Calu3 (cell line): ENCODE measurements around the gene C20orf173. TPM values are rescaled to one million over a fixed set of nuclear protein-coding genes. Genes with fewer than 3 reads are reported as not detected.

Experiments used
- BruUV-seq: library from RNA; stranded (reverse); fragments of 400-500 nt; replicated peaks from 2 replicates; lab custom pipeline; 2021; lab: Mats Ljungman, UMichigan
- CTCF ChIA-PET: fragments of 300-600 bp; sonication (Branson Sonifier 250); formaldehyde crosslinking; loops from one replicate; lab custom pipeline; 2022; ENCODE audit warnings: antibody characterized with exemption; lab: Charles Lee
- DNase-seq: peaks from one replicate; pipeline ENCODE4 v3.0.0; 2022
- H3K27ac Mint-ChIP-seq: one replicate; pipeline ENCODE4 v1.8.0; 2022; ENCODE audit warnings: mixed read lengths; ENCODE audit not compliant: unreplicated experiment
- H3K27me3 Mint-ChIP-seq: one replicate; pipeline ENCODE4 v1.8.0; 2022; ENCODE audit warnings: mixed read lengths; ENCODE audit not compliant: unreplicated experiment
- H3K36me3 Mint-ChIP-seq: one replicate; pipeline ENCODE4 v1.8.0; 2022; ENCODE audit warnings: mild to moderate bottlenecking, moderate library complexity, mixed read lengths; ENCODE audit not compliant: insufficient read depth, unreplicated experiment
- H3K4me1 Mint-ChIP-seq: one replicate; pipeline ENCODE4 v1.8.0; 2022; ENCODE audit warnings: mild to moderate bottlenecking, low read depth, mixed read lengths; ENCODE audit not compliant: unreplicated experiment
- H3K4me3 Mint-ChIP-seq: one replicate; pipeline ENCODE4 v1.8.0; 2022; ENCODE audit warnings: mild to moderate bottlenecking, low read depth, moderate library complexity, mixed read lengths; ENCODE audit not compliant: unreplicated experiment
- H3K9me3 Mint-ChIP-seq: one replicate; pipeline ENCODE4 v1.8.0; 2022; ENCODE audit warnings: low read depth, mixed read lengths; ENCODE audit not compliant: unreplicated experiment
- CTCF ChIP-seq: fragments of 200-600 bp; IDR thresholded peaks from one replicate; pipeline ENCODE4 v1.8.0; 2022; ENCODE audit warnings: antibody characterized with exemption; ENCODE audit not compliant: unreplicated experiment
- intact Hi-C: fragments of 100-400 bp; cut with micrococcal nuclease; formaldehyde crosslinking; loops from one replicate; pipeline ENCODE4 v1.10.0; 2022; ENCODE audit not compliant: unreplicated experiment
- total RNA-seq: library from RNA; stranded (reverse); gene quantifications from 2 replicates; pipeline ENCODE4 v1.2.3, GENCODE V29; 2022

The C20orf173 gene
- total RNA-seq, 1 experiment from 2014 or later, result not detected

- CTCF ChIA-PET, result interaction anchor here (0.6 kb wide), 1 partner anchor 180 kb away, joined by 4 read pairs; no protein-coding TSS in a partner anchor
- H3K36me3 Mint-ChIP-seq, result peaks cover 14% of the 10 kb centered on the region
- H3K27ac Mint-ChIP-seq, result no peak overlapping the region
- no TSS peak for BruUV-seq
- intact Hi-C loops, result no loop called here
- TF ChIP-seq CTCF, result no peak
- no peaks in the 10 kb centered on the region for H3K4me1 Mint-ChIP-seq
- H3K4me3 Mint-ChIP-seq, result no peak overlapping the region
- DNase-seq, result no peak
- H3K27me3 Mint-ChIP-seq, result no peaks in the 10 kb centered on the region
- H3K9me3 Mint-ChIP-seq, result no peaks in the 10 kb centered on the region
Observed at GRCh38 chr20:35496481-35496880, 33.0 kb downstream of the C20orf173 start.

- H3K36me3 Mint-ChIP-seq, result peaks cover 24% of the 10 kb centered on the region
- no TSS peak for BruUV-seq
- intact Hi-C loops, result no loop called here
- H3K9me3 Mint-ChIP-seq, result no peaks in the 10 kb centered on the region
- H3K4me1 Mint-ChIP-seq, result no peaks in the 10 kb centered on the region
- CTCF ChIA-PET, result interaction anchor here (1.2 kb wide), 1 partner anchor 12 kb away, joined by 3 read pairs; no protein-coding TSS in a partner anchor
- no peak overlapping the region for H3K4me3 Mint-ChIP-seq
- no peak for DNase-seq
- H3K27me3 Mint-ChIP-seq, result no peaks in the 10 kb centered on the region
- no peak overlapping the region for H3K27ac Mint-ChIP-seq
- no peak for TF ChIP-seq CTCF
Observed at GRCh38 chr20:35492352-35492751, 37.1 kb downstream of the C20orf173 start.

- intact Hi-C loops, result no loop called here
- peaks cover 29% of the 10 kb centered on the region for H3K36me3 Mint-ChIP-seq
- no peak for DNase-seq
- no peaks in the 10 kb centered on the region for H3K27me3 Mint-ChIP-seq
- H3K27ac Mint-ChIP-seq, result no peak overlapping the region
- no peaks in the 10 kb centered on the region for H3K4me1 Mint-ChIP-seq
- CTCF ChIA-PET, result interaction anchor here (0.7 to 1.2 kb wide), 2 partner anchors 13 to 27 kb away, joined by 3 to 4 read pairs; no protein-coding TSS in a partner anchor
- H3K9me3 Mint-ChIP-seq, result no peaks in the 10 kb centered on the region
- H3K4me3 Mint-ChIP-seq, result no peak overlapping the region
- no TSS peak for BruUV-seq
- no peak for TF ChIP-seq CTCF
Observed at GRCh38 chr20:35491823-35492222, 37.6 kb downstream of the C20orf173 start.

GRCh38 chr20:35490736-35491181, 38.7 kb downstream of the C20orf173 start:
- no peak overlapping the region for H3K27ac Mint-ChIP-seq
- no peaks in the 10 kb centered on the region for H3K27me3 Mint-ChIP-seq
- H3K36me3 Mint-ChIP-seq, result peaks cover 30% of the 10 kb centered on the region
- intact Hi-C loops, result no loop called here
- H3K4me1 Mint-ChIP-seq, result no peaks in the 10 kb centered on the region
- no TSS peak for BruUV-seq
- no peak overlapping the region for H3K4me3 Mint-ChIP-seq
- CTCF ChIA-PET, result interaction anchor here (1.0 to 1.5 kb wide), 2 partner anchors 10 to 11 kb away, joined by 3 to 4 read pairs; no protein-coding TSS in a partner anchor
- no peak for DNase-seq
- no peaks in the 10 kb centered on the region for H3K9me3 Mint-ChIP-seq
- no peak for TF ChIP-seq CTCF
